DMS 273 (cell line): ENCODE measurements around the gene PPM1G.
"Not testable (repeated sequence)": the region's sequence is repeated elsewhere in the genome, so short reads cannot be mapped to it uniquely, and the experiment has no call there.

Experiments
- DNase-seq: peaks from one replicate; lab custom pipeline; 2025; ENCODE audit not compliant: unreplicated experiment; lab: John Stamatoyannopoulos, UW

Gene PPM1G

GRCh38 chr2:27409321-27410073 lies at the start of gene PPM1G:
Gene PPM1G, minus strand, starts transcription at chr2:27409591. Its CDS starts 169 bp downstream, at chr2:27409422.
- peak; percentile 98 for DNase-seq

DNA sequence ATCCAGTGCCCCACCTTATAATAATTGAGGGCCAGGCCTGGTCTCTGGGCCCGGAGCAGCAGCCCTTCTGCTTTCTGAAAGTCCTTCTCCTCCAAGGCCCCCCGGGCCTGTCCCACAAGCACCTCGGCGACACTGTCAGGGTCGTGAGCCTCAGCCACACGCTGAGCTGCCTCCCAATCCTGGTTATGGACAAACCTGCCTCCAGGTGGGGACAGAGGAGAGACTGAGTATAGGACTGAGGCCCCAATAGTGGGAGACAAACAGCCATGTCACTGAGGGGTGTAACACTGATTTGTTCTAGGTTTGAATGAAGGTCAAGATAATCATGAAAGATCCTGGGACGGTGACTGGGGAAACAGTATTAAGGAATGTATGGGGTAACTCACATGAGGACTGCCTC lies 44.6 kb upstream of the PPM1G start:
- DNase-seq, result no peak

DNA sequence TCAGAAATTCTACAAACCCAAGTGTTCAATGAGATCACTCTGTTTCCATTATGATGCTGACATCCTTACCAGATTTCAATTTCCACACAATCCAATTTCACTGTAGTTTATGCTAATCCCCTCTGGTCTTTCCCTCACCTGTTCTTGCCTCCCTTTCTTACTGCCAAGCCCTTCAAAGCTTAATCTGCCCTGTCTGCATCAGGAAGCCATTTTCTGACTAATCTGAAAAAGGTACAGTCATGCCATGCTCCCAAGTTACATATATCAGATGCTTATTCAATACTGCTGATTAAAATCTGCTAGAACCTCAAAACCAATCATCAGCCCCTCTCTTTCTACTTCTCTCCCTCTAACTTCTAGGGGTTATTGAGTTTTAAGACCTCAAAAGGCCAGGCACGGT lies 41.7 kb upstream of the PPM1G start:
- DNase-seq, result no peak

DNA sequence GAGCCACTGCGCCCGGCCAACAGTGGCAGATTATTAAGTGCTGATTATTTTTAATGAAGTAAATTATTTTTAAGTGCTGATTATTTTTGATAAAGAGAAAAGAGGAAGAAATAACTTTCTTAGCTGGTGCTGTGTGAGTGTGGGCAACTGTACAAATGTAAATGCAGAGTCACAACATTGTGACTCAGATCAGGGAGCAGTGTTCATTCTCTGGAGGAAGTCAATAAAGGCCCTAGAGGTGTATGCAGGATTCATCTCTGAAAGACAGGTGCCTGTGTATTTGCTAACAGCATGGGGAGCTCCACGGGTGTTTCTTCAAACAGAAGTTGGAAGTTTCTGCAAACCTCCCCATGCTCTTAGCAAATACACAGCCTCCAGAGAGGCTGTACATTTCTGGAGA lies 39.0 kb upstream of the PPM1G start:
- no peak for DNase-seq

GRCh38 chr2:27446057-27446456 lies 36.7 kb upstream of the PPM1G start:
- DNase-seq, result no peak

DNA sequence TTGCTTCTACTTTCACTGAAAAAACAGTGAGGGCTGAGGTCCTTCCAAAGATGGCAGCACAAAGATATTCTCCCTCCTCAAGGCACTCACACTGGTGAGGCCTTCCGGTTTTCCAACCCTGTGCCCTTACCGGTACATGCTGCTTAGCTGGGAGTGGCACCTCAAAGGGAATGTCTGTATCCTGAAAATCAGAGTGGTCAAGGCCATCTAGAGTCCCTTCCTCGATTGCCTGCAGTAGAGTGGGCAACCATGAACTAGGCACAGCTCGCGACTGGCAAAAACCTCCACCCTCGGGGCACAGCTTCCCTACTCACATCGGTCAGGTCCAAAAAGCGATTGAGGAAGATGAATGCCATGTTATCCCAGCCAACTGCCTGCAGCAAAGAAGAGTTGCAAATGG lies 36.2 kb upstream of the PPM1G start:
- DNase-seq, result no peak

- DNase-seq, result no peak
Measured at GRCh38 chr2:27445155-27445554, 35.8 kb upstream of the PPM1G start.

- no peak for DNase-seq
Measured at GRCh38 chr2:27442920-27443282, 33.5 kb upstream of the PPM1G start.

GRCh38 chr2:27441958-27442919 lies 32.8 kb upstream of the PPM1G start, which contains the start of gene KRTCAP3:
Gene KRTCAP3, plus strand, starts transcription at chr2:27442381. Its CDS starts 32 bp downstream, at chr2:27442413.
- peak; percentile 76 for DNase-seq

DNA sequence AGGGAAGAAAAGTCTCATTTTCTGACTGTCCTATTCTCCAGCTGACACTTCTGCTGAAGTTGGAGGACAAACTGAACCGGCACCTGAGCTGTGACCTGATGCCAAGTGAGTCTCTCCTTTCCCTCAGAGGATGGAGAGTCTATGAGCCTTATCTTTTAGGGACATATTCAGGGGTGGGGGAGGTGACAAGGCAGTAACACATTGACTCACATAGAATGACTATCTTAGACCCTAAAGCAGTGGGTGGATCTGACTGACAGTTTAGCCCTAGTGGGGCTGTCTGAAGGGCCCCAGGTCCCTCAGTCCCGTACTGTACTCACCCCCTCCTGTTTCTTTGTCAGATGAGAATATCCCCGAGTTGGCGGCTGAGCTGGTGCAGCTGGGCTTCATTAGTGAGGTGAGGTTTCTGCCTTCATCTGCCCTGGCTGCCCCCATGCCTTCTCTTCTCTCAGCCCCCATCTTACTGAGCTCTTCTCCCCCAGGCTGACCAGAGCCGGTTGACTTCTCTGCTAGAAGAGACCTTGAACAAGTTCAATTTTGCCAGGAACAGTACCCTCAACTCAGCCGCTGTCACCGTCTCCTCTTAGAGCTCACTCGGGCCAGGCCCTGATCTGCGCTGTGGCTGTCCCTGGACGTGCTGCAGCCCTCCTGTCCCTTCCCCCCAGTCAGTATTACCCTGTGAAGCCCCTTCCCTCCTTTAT lies 32.0 kb upstream of the PPM1G start:
- DNase-seq, result no peak

GRCh38 chr2:27435628-27436027 lies 26.2 kb upstream of the PPM1G start:
- no peak for DNase-seq

GRCh38 chr2:27431395-27431794 lies 22.0 kb upstream of the PPM1G start:
- DNase-seq, result peak; percentile 25

- DNase-seq, result peak; percentile 91
Measured at GRCh38 chr2:27428978-27429541, 19.7 kb upstream of the PPM1G start.

GRCh38 chr2:27428213-27428977 lies 19.0 kb upstream of the PPM1G start, which contains the start of gene NRBP1:
Gene NRBP1, plus strand, starts transcription at chr2:27428631. Its CDS starts 4,643 bp downstream, at chr2:27433274.
- DNase-seq, result peak; percentile 98

- no peak for DNase-seq
Measured at GRCh38 chr2:27427863-27428212, 18.4 kb upstream of the PPM1G start.

- DNase-seq, result not testable (repeated sequence)
Measured at GRCh38 chr2:27425039-27425438, 15.6 kb upstream of the PPM1G start.

GRCh38 chr2:27422958-27423357 lies 13.6 kb upstream of the PPM1G start:
- DNase-seq, result no peak

GRCh38 chr2:27421660-27422250 lies 12.4 kb upstream of the PPM1G start:
- no peak for DNase-seq

GRCh38 chr2:27420996-27421395 lies 11.6 kb upstream of the PPM1G start:
- no peak for DNase-seq

DNA sequence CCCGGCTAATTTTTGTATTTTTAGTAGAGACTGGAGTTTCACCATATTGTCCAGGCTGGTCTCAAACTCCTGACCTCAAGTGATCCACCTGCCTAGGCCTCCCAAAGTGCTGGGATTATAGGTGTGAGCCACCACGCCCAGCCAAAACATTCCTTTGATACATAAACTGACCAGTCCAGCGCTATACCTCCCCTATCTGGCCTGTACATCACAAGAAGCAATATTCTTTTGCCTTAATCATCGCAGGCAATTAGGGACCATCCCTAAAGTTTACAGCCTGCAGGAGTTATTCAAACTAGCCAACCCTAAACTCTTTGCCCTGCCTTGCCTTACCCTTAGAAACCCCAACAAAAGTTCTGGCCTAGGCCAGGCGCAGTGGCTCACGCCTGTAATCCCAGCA lies 6.8 kb upstream of the PPM1G start:
- no peak for DNase-seq
